ENCODE data around the gene SLC25A21. TPM values are rescaled to one million over a fixed set of nuclear protein-coding genes. Genes with fewer than 3 reads are reported as not detected.

Gene SLC25A21
- total RNA-seq, 4 donors from 2014 or later, result 0.82 to 11.1 TPM; not detected in 2

GRCh38 chr14:37114559-37114958 lies 57.8 kb downstream of the SLC25A21 start:
- intact Hi-C loops (cut with DNase I; ENCODE audit: low total_unique reads), result no loop called here
- Histone ChIP-seq H3K36me3 (no peaks in the 10 kb centered on the region), H3K4me3 (no peak overlapping the region), H3K9me3 (peaks cover 4 to 6% of the 10 kb centered on the region in 2 donors), H3K27ac (no peak overlapping the region), H3K4me1 (no peaks in the 10 kb centered on the region), H3K27me3 (no peaks in the 10 kb centered on the region)
- TF ChIP-seq POLR2A (IDR thresholded peaks at IDR 0.05) (no peak), POLR2AphosphoS5 (IDR thresholded peaks at IDR 0.05) (no peak), CTCF (IDR thresholded peaks at IDR 0.05) (no peak), EP300 (IDR thresholded peaks at IDR 0.05; ENCODE audit: low read depth) (no peak)
- 72 to 100% methylated on average over 2 to 3 of the region's 3 CpGs for WGBS, 2 donors (ENCODE audit: low coverage in 1 of 2)
- in situ Hi-C loops (cut with MboI; ENCODE audit: low pct_ligation_motif_present in 1 of 4, low pct_unique_long_range_greater_than_20kb in 1 of 4, low sequenced_read_pairs in 3 of 4), result no loop called here
- no peak for DNase-seq

- no peaks in the 10 kb centered on the region for H3K27me3 ChIP-seq
- 44 to 56% methylated on average over 3 of the region's 3 CpGs for whole genome bisulfite sequencing, 2 donors (ENCODE audit: low coverage in 1 of 2)
- intact Hi-C loops (cut with DNase I; ENCODE audit: low total_unique reads), result no loop called here
Observed at GRCh38 chr14:37114002-37114401, 58.4 kb downstream of the SLC25A21 start.

GRCh38 chr14:37098132-37098531 lies 74.3 kb downstream of the SLC25A21 start:
- no peaks in the 10 kb centered on the region for H3K27me3 ChIP-seq
- H3K36me3 ChIP-seq, result no peaks in the 10 kb centered on the region
- H3K4me3 ChIP-seq, result no peak overlapping the region
- intact Hi-C loops (cut with DNase I; ENCODE audit: low total_unique reads) (no loop called here), in situ Hi-C loops (cut with MboI; ENCODE audit: low pct_ligation_motif_present in 1 of 4, low pct_unique_long_range_greater_than_20kb in 1 of 4, low sequenced_read_pairs in 3 of 4) (no loop called here)
- DNase-seq, result no peak
- H3K4me1 ChIP-seq, result no peaks in the 10 kb centered on the region
- H3K27ac ChIP-seq, result no peak overlapping the region
- 47 to 76% methylated on average over 2 of the region's 2 CpGs for whole genome bisulfite sequencing, 2 donors (ENCODE audit: low coverage in 1 of 2)
- no peaks in the 10 kb centered on the region for H3K9me3 ChIP-seq
- no peak for TF ChIP-seq CTCF (IDR thresholded peaks at IDR 0.05)
- TF ChIP-seq EP300 (IDR thresholded peaks at IDR 0.05; ENCODE audit: low read depth), result no peak
- TF ChIP-seq POLR2A (IDR thresholded peaks at IDR 0.05), result no peak
- TF ChIP-seq POLR2AphosphoS5 (IDR thresholded peaks at IDR 0.05), result no peak

More at GRCh38 chr14:37114002-37114401, 58.4 kb downstream of the SLC25A21 start:
- TF ChIP-seq POLR2AphosphoS5 (IDR thresholded peaks at IDR 0.05) (no peak), POLR2A (IDR thresholded peaks at IDR 0.05) (no peak), CTCF (IDR thresholded peaks at IDR 0.05) (no peak), EP300 (IDR thresholded peaks at IDR 0.05; ENCODE audit: low read depth) (no peak)
- Histone ChIP-seq H3K9me3 (peaks cover 4 to 6% of the 10 kb centered on the region in 2 donors), H3K4me3 (no peak overlapping the region), H3K4me1 (no peaks in the 10 kb centered on the region), H3K36me3 (no peaks in the 10 kb centered on the region), H3K27ac (no peak overlapping the region)
- in situ Hi-C loops (cut with MboI; ENCODE audit: low pct_ligation_motif_present in 1 of 4, low pct_unique_long_range_greater_than_20kb in 1 of 4, low sequenced_read_pairs in 3 of 4), result no loop called here
- no peak for DNase-seq

GRCh38 chr14:37094502-37094901 lies 77.9 kb downstream of the SLC25A21 start:
- WGBS, 2 donors (ENCODE audit: low coverage in 1 of 2), result 72 to 94% methylated on average over 2 of the region's 2 CpGs
- in situ Hi-C loops (cut with MboI; ENCODE audit: low pct_ligation_motif_present in 1 of 4, low pct_unique_long_range_greater_than_20kb in 1 of 4, low sequenced_read_pairs in 3 of 4) (no loop called here), intact Hi-C loops (cut with DNase I; ENCODE audit: low total_unique reads) (no loop called here)
- no peaks in the 10 kb centered on the region for H3K4me1 ChIP-seq
- H3K9me3 ChIP-seq, result no peaks in the 10 kb centered on the region
- no peaks in the 10 kb centered on the region for H3K27me3 ChIP-seq
- no peak for DNase-seq
- no peak overlapping the region for H3K4me3 ChIP-seq
- no peaks in the 10 kb centered on the region for H3K36me3 ChIP-seq
- TF ChIP-seq CTCF (IDR thresholded peaks at IDR 0.05), result no peak
- TF ChIP-seq EP300 (IDR thresholded peaks at IDR 0.05; ENCODE audit: low read depth), result no peak
- TF ChIP-seq POLR2AphosphoS5 (IDR thresholded peaks at IDR 0.05), result no peak
- no peak for TF ChIP-seq POLR2A (IDR thresholded peaks at IDR 0.05)
- H3K27ac ChIP-seq, result no peak overlapping the region
